CD4-positive, alpha-beta T cell treated with Interleukin-21 for 1 hour (primary cell): ENCODE results near the gene OR5H15.
"Not testable (repeated sequence)": the region's sequence is repeated elsewhere in the genome, so short reads cannot be mapped to it uniquely, and the experiment has no call there.

Source experiments
- DNase-seq: peaks from one replicate; pipeline ENCODE4 v3.0.0-alpha.2; 2020

OR5H15 gene

GRCh38 chr3:98166396-98166795 lies at the start of gene OR5H15:
Gene OR5H15, plus strand, starts transcription at chr3:98166696. Its CDS starts 2,004 bp downstream, at chr3:98168700.
- no peak for DNase-seq

- no peak for DNase-seq
These were observed 36.1 kb upstream of the OR5H15 start, which contains the start of gene OR5H1 for GRCh38 chr3:98130421-98130820. Gene OR5H1, plus strand, starts transcription at chr3:98130721. Its CDS starts 1,977 bp downstream, at chr3:98132698.

- no peak for DNase-seq
These were observed 29.9 kb upstream of the OR5H15 start for GRCh38 chr3:98136631-98137030.

- not testable (repeated sequence) for DNase-seq
These were observed 28.5 kb upstream of the OR5H15 start for GRCh38 chr3:98137826-98138557.

- no peak for DNase-seq
These were observed 26.0 kb upstream of the OR5H15 start for GRCh38 chr3:98140531-98140930.

GRCh38 chr3:98147179-98147578 lies 19.3 kb upstream of the OR5H15 start, which contains the start of gene OR5H14:
Gene OR5H14, plus strand, starts transcription at chr3:98147479. Its CDS starts 1,907 bp downstream, at chr3:98149386.
- DNase-seq: no peak

- no peak for DNase-seq
These were observed 17.7 kb upstream of the OR5H15 start for GRCh38 chr3:98148751-98149150.

- DNase-seq: not testable (repeated sequence)
These were observed 17.0 kb upstream of the OR5H15 start for GRCh38 chr3:98149456-98149855.

- no peak for DNase-seq
These were observed 15.3 kb upstream of the OR5H15 start for GRCh38 chr3:98151241-98151640.

GRCh38 chr3:98171071-98171470 lies 4.6 kb downstream of the OR5H15 start:
- DNase-seq: no peak

GRCh38 chr3:98172621-98173020 lies 6.1 kb downstream of the OR5H15 start:
- DNase-seq: no peak

GRCh38 chr3:98180319-98180890 lies 13.9 kb downstream of the OR5H15 start:
- no peak for DNase-seq

GRCh38 chr3:98182196-98182595 lies 15.7 kb downstream of the OR5H15 start:
- no peak for DNase-seq

- no peak for DNase-seq
These were observed 18.7 kb downstream of the OR5H15 start for GRCh38 chr3:98185180-98185579.

- DNase-seq: peak; percentile 30
These were observed 22.0 kb downstream of the OR5H15 start for GRCh38 chr3:98188545-98188944.

GRCh38 chr3:98190911-98191310 lies 24.4 kb downstream of the OR5H15 start:
- not testable (repeated sequence) for DNase-seq

- not testable (repeated sequence) for DNase-seq
These were observed 29.8 kb downstream of the OR5H15 start for GRCh38 chr3:98196293-98196692.

- no peak for DNase-seq
These were observed 32.5 kb downstream of the OR5H15 start for GRCh38 chr3:98199020-98199419.

GRCh38 chr3:98209244-98209643 lies 42.7 kb downstream of the OR5H15 start:
- DNase-seq: no peak

GRCh38 chr3:98213276-98213675 lies 46.8 kb downstream of the OR5H15 start:
- no peak for DNase-seq

- no peak for DNase-seq
These were observed 48.6 kb downstream of the OR5H15 start for GRCh38 chr3:98215051-98215450.
